Measurements from ENCODE around the gene DMAP1.

DMAP1 gene

GRCh38 chr1:44237721-44238457 lies 24.6 kb downstream of the DMAP1 start:
- ATAC-seq (ENCODE audit: low read depth) (peak; percentile 85), DNase-seq (ENCODE audit: low spot score in 2 of 2) (peak; percentile 23 to 34)
- no peak overlapping the region for H3K4me3 Mint-ChIP-seq
- no peaks in the 10 kb centered on the region for H3K9me3 Mint-ChIP-seq
- peaks cover 3% of the 10 kb centered on the region for H3K4me1 Mint-ChIP-seq
- no peak overlapping the region for H3K27ac Mint-ChIP-seq
- H3K27me3 Mint-ChIP-seq, result no peaks in the 10 kb centered on the region
- H3K36me3 Mint-ChIP-seq, result peaks cover 14% of the 10 kb centered on the region

- Mint-ChIP-seq H3K27ac (no peak overlapping the region), H3K36me3 (peaks cover 9% of the 10 kb centered on the region), H3K27me3 (no peaks in the 10 kb centered on the region), H3K4me3 (no peak overlapping the region), H3K9me3 (no peaks in the 10 kb centered on the region), H3K4me1 (peaks cover 3% of the 10 kb centered on the region)
- DNase-seq (ENCODE audit: low spot score in 2 of 2), result no peak
- no peak for ATAC-seq (ENCODE audit: low read depth)
Observed at GRCh38 chr1:44238660-44239059, 25.4 kb downstream of the DMAP1 start.

GRCh38 chr1:44239331-44239960 lies 26.2 kb downstream of the DMAP1 start:
- Mint-ChIP-seq H3K9me3 (no peaks in the 10 kb centered on the region), H3K27me3 (no peaks in the 10 kb centered on the region), H3K36me3 (peaks cover 9% of the 10 kb centered on the region), H3K4me1 (peaks cover 3% of the 10 kb centered on the region), H3K4me3 (no peak overlapping the region), H3K27ac (no peak overlapping the region)
- no peak for ATAC-seq (ENCODE audit: low read depth)
- no peak for DNase-seq (ENCODE audit: low spot score in 2 of 2)

- no peaks in the 10 kb centered on the region for H3K9me3 Mint-ChIP-seq
- H3K36me3 Mint-ChIP-seq, result peaks cover 11% of the 10 kb centered on the region
- no peak overlapping the region for H3K4me3 Mint-ChIP-seq
- H3K4me1 Mint-ChIP-seq, result peaks cover 3% of the 10 kb centered on the region
- DNase-seq (ENCODE audit: low spot score in 2 of 2) (no peak), ATAC-seq (ENCODE audit: low read depth) (no peak)
- no peak overlapping the region for H3K27ac Mint-ChIP-seq
- no peaks in the 10 kb centered on the region for H3K27me3 Mint-ChIP-seq
Observed at GRCh38 chr1:44239961-44240371, 26.7 kb downstream of the DMAP1 start.

- Mint-ChIP-seq H3K27ac (no peak overlapping the region), H3K4me3 (no peak overlapping the region), H3K9me3 (no peaks in the 10 kb centered on the region), H3K36me3 (peaks cover 12% of the 10 kb centered on the region), H3K4me1 (peaks cover 3% of the 10 kb centered on the region), H3K27me3 (no peaks in the 10 kb centered on the region)
- DNase-seq (ENCODE audit: low spot score in 2 of 2), result no peak
- no peak for ATAC-seq (ENCODE audit: low read depth)
Observed at GRCh38 chr1:44240802-44241671, 27.8 kb downstream of the DMAP1 start.

- H3K36me3 Mint-ChIP-seq, result peaks cover 14% of the 10 kb centered on the region
- no peak overlapping the region for H3K27ac Mint-ChIP-seq
- no peaks in the 10 kb centered on the region for H3K27me3 Mint-ChIP-seq
- H3K4me1 Mint-ChIP-seq, result peaks cover 3% of the 10 kb centered on the region
- H3K9me3 Mint-ChIP-seq, result no peaks in the 10 kb centered on the region
- ATAC-seq (ENCODE audit: low read depth), result no peak
- H3K4me3 Mint-ChIP-seq, result no peak overlapping the region
- DNase-seq (ENCODE audit: low spot score in 2 of 2), result no peak
Observed at GRCh38 chr1:44242746-44243145, 29.5 kb downstream of the DMAP1 start.

- Mint-ChIP-seq H3K4me3 (no peak overlapping the region), H3K4me1 (peaks cover 3% of the 10 kb centered on the region), H3K9me3 (no peaks in the 10 kb centered on the region), H3K27me3 (no peaks in the 10 kb centered on the region), H3K36me3 (peaks cover 20% of the 10 kb centered on the region), H3K27ac (no peak overlapping the region)
- no peak for ATAC-seq (ENCODE audit: low read depth)
- no peak for DNase-seq (ENCODE audit: low spot score in 2 of 2)
Observed at GRCh38 chr1:44243782-44244495, 30.7 kb downstream of the DMAP1 start.

GRCh38 chr1:44244986-44245385 lies 31.7 kb downstream of the DMAP1 start:
- Mint-ChIP-seq H3K4me1 (no peaks in the 10 kb centered on the region), H3K36me3 (peaks cover 20% of the 10 kb centered on the region), H3K9me3 (no peaks in the 10 kb centered on the region), H3K27me3 (no peaks in the 10 kb centered on the region), H3K27ac (no peak overlapping the region), H3K4me3 (no peak overlapping the region)
- ATAC-seq (ENCODE audit: low read depth), result no peak
- no peak for DNase-seq (ENCODE audit: low spot score in 2 of 2)

- Mint-ChIP-seq H3K27ac (no peak overlapping the region), H3K27me3 (no peaks in the 10 kb centered on the region), H3K4me1 (peaks cover 2% of the 10 kb centered on the region), H3K4me3 (no peak overlapping the region), H3K9me3 (no peaks in the 10 kb centered on the region), H3K36me3 (peaks cover 24% of the 10 kb centered on the region)
- no peak for DNase-seq (ENCODE audit: low spot score in 2 of 2)
- no peak for ATAC-seq (ENCODE audit: low read depth)
Observed at GRCh38 chr1:44246806-44247205, 33.5 kb downstream of the DMAP1 start.

- Mint-ChIP-seq H3K4me3 (no peak overlapping the region), H3K4me1 (peaks cover 2% of the 10 kb centered on the region), H3K27me3 (no peaks in the 10 kb centered on the region), H3K27ac (no peak overlapping the region), H3K9me3 (no peaks in the 10 kb centered on the region), H3K36me3 (peaks cover 20% of the 10 kb centered on the region)
- DNase-seq (ENCODE audit: low spot score in 2 of 2), result no peak
- no peak for ATAC-seq (ENCODE audit: low read depth)
Observed at GRCh38 chr1:44249543-44249942, 36.3 kb downstream of the DMAP1 start.

- H3K9me3 Mint-ChIP-seq, result no peaks in the 10 kb centered on the region
- H3K4me1 Mint-ChIP-seq, result peaks cover 2% of the 10 kb centered on the region
- no peak overlapping the region for H3K4me3 Mint-ChIP-seq
- H3K27me3 Mint-ChIP-seq, result no peaks in the 10 kb centered on the region
- H3K27ac Mint-ChIP-seq, result no peak overlapping the region
- ATAC-seq (ENCODE audit: low read depth) (no peak), DNase-seq (ENCODE audit: low spot score in 2 of 2) (no peak)
- H3K36me3 Mint-ChIP-seq, result peaks cover 17% of the 10 kb centered on the region
Observed at GRCh38 chr1:44250068-44250781, 37.0 kb downstream of the DMAP1 start.

GRCh38 chr1:44251486-44251885 lies 38.2 kb downstream of the DMAP1 start:
- H3K9me3 Mint-ChIP-seq, result no peaks in the 10 kb centered on the region
- no peak for ATAC-seq (ENCODE audit: low read depth)
- H3K4me1 Mint-ChIP-seq, result peaks cover 2% of the 10 kb centered on the region
- H3K4me3 Mint-ChIP-seq, result no peak overlapping the region
- H3K27me3 Mint-ChIP-seq, result no peaks in the 10 kb centered on the region
- DNase-seq (ENCODE audit: low spot score in 2 of 2), result no peak
- H3K36me3 Mint-ChIP-seq, result peaks cover 14% of the 10 kb centered on the region
- H3K27ac Mint-ChIP-seq, result no peak overlapping the region

GRCh38 chr1:44251989-44252671 lies 38.9 kb downstream of the DMAP1 start:
- Mint-ChIP-seq H3K4me1 (peaks cover 2% of the 10 kb centered on the region), H3K27ac (no peak overlapping the region), H3K9me3 (no peaks in the 10 kb centered on the region), H3K4me3 (no peak overlapping the region), H3K36me3 (peaks cover 12% of the 10 kb centered on the region), H3K27me3 (no peaks in the 10 kb centered on the region)
- ATAC-seq (ENCODE audit: low read depth) (no peak), DNase-seq (ENCODE audit: low spot score in 2 of 2) (no peak)
